Activated T-helper 9 cell treated with anti-CD3 and anti-CD28 coated beads, Interleukin-2, amount 50 U/mL, for 16 hours (primary cell): ENCODE measurements around the gene PIGK.
"Not testable (repeated sequence)": the region's sequence is repeated elsewhere in the genome, so short reads cannot be mapped to it uniquely, and the experiment has no call there.

Source experiments
- DNase-seq: peaks from one replicate; pipeline ENCODE4 v3.0.0-alpha.2; 2020; ENCODE audit warnings: low read depth

The PIGK gene

GRCh38 chr1:77193951-77194350 is 25.3 kb downstream of the PIGK start:
- DNase-seq: no peak

DNA sequence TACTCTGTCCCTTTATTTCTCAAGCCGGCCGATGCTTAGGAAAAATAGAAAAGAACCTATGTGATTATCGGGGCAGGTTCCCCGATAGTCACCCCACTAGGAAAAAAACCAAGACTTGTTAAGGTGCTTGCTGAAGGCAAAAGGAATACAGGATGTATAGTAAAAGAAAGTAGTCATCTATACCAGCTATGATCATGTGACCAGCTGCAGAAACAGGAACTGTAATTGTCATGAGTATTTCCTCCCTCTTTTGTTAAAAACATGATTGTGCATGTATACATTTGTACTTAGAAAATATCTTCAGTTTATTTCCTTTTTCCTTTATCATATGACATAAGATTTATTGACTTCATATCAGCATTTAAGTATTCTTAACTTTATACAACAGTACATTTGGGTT is 30.5 kb downstream of the PIGK start:
- no peak for DNase-seq

GRCh38 chr1:77186907-77187306 is 32.3 kb downstream of the PIGK start:
- not testable (repeated sequence) for DNase-seq

- no peak for DNase-seq
These were observed 37.1 kb downstream of the PIGK start for GRCh38 chr1:77182083-77182482.

DNA sequence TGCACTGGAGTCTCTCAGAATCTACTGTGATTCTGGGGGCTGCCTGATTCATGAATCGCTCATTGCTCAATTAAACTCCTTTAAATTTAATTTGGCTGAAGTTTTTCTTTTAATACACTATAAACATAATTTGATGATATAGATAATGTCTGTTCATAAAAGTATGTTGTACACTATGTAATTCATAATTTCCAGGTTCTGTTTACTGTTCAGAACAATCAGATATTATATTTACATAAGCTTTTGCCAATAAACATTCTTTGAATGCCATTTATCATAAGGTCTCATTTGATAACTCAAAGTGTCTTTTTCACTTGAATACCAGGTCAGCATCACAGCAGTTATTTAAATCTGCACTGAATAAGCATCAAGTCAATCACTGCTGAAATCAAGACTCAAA is 39.6 kb downstream of the PIGK start:
- DNase-seq: no peak

DNA sequence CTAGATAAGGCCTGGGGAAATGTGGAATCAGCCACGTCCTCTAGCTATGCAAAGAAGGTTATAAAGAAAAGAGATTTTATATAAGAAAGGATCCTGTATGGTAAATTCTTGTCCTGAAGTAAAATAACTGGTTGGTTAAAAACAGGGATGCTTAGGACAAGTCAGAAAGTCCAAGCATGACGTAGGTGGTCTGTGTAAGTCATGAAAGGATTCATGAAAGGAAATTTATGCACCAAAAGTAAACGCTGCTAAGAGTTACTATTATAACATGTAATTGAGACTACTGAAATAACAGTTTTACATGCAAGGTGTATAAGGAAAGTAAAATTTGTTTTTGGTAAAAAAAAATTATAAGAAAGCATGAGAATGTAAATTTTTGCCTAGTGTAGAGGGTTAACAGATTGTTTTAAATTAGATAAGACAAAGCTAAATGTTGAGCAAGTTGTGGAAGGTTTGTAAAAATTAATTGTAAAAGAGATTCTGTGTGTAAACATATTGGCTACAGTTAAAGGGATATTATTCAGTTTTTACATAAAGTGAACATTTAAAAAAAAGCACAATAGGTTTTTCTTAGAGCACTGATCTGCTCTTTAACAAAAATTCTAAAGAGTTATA is 43.9 kb downstream of the PIGK start:
- DNase-seq: no peak

DNA sequence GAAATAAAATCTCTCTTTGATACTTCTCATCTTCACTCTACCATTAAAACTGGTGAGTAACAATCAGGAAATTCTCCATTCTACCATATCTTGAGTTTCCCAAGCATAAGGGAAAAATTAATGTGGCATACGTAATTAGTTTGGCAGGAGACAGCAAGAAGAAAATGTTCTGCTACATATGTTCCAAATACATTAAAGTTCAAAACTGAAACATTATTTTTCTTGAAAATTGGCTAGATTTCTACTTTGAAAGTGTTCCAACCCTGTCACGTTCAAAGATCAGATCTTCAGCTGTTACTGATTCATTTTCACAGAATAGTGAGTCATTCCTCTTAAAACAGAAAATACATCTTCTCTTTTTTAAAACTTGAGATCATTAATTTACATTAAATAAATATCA is 48.5 kb downstream of the PIGK start:
- no peak for DNase-seq

DNA sequence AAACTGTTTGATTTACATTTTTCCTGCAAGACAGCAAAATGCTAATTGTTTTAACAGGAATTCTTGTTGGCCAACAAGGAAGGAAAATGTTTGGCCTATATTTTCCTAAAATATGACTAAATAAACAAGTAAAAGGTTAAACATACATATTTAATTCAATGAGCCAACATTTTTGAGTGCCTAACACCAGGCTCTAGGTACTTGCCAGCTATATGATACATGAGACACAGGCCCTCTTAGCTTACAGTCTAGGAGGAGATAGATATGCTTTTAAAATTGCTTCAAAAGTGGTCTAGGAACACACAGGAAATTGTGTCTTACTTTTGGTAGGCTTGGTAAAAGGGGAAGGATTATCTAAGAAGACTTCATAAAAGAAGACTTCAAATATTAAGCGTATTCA is 50.9 kb downstream of the PIGK start:
- no peak for DNase-seq

DNA sequence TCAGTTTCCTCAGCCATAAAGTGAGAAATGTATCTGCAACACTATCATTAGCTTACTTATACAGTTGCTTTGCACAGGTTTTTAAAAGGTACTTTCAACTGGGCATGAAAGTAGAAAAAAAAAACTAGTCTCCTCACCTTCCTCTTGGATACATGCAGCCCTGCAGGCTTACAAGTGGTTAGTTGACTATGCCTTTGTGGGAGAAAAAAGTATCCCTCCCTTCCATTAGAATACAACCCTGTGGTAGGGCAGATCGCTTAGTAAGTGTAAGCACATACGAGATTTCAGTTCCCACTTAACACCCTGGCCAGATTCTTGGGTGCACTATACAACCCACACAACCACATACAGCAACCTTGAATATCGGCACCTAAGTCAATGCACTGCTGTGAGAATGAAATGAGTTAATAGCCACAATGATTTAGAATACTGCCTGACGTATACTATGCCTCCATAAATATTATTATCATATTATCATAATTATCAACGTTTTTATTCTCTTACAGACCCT is 54.7 kb downstream of the PIGK start:
- no peak for DNase-seq

- DNase-seq: not testable (repeated sequence)
These were observed 59.5 kb downstream of the PIGK start for GRCh38 chr1:77159706-77160105.

- DNase-seq: no peak
These were observed 63.0 kb downstream of the PIGK start for GRCh38 chr1:77156214-77156613.

GRCh38 chr1:77146270-77146669 is 73.0 kb downstream of the PIGK start:
- no peak for DNase-seq

DNA sequence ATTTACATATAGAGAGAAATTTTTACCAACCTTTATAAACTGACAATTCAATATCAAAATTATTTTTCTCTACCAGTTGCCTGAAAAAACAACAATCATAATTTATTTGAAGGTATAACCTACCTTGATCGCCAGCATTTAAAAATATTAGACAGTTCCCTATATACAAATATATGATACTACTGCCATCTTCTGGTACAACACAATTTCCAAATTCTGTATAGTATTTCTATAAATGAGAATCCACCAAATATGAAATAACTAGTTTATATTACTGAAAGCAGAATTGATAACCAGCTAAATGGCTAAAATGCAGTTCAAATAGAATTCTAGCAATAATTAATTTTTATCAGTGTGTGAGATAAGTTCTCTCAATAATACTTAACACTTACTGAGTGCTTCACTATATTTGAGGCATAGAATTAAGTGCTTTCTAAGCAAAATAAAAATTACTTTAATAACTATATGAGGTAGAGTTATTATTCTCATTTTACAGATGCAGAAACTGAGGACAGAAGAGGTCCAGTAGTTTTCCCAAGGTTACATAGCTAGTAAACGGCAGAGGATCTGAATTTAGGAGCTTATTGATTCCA is 75.6 kb downstream of the PIGK start:
- DNase-seq: no peak

- no peak for DNase-seq
These were observed 79.8 kb downstream of the PIGK start for GRCh38 chr1:77139389-77139788.

DNA sequence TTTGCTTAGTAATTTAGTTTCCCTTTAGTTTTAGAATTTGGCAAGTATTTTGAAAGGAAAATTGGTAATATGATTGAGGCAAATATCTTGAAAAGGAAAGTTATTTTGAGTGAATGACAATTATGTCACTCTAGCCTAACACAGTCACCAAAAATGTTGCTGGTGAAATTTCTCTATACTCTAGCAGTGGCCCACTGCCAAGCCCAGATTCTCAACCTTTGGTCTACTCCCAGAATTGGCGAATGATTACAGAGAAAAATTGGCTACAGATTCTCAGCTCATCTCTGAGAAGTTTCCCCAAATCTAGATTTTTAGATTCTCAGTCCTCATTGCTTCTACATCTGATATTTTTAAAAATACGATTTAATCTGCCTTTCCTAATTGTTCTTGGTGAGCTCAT is 84.9 kb downstream of the PIGK start:
- DNase-seq: no peak

DNA sequence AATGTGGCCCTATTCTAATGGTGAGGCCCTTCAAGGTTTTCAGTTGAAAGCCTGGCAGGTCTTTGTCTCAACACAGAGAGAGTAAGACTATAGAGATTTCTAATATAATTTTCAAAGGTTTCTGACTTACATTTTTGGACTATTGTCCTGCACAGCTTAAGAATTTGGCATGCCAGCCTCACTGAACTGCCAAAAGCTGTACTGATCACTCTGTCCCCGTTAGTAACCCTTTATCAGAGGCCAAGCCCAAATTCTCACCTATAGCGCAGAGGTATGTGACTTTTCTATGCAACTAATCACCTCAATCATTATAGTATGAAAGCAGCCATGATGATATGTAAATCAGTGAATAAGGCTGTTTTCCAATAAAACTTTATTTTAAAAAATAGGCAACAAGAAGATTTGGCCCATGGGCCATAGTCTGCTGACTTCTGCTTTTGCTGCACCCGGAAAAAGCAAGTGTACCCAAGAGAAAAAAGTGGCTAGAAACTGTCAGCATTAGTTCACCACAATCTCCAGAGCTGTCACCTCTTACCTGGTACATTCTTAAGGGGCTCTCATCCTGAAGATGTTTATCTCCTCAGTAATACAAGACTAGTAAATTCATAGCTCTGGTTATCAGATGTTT is 85.4 kb downstream of the PIGK start:
- no peak for DNase-seq

DNA sequence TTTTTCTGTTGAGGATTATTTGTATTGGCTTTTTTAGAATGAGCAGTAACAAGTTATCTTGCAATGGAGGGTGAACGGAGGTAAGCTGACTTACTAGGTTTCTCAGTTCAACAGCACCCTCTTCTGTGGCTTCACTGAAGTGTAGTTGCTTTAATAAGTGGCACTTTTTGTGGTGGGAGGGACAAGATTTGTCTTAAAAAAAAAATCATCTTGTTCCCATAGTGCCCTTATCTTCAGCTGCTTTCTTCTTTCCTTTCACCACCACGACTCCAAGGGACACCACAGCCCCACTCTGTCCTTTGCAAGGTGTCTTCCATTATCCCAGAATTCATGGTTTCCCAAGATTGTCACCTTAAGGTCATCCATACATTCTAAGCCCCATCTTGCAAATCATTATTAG is 92.9 kb downstream of the PIGK start:
- DNase-seq: no peak

GRCh38 chr1:77121503-77121902 is 97.7 kb downstream of the PIGK start:
- DNase-seq: no peak

- DNase-seq: no peak
These were observed 98.3 kb downstream of the PIGK start for GRCh38 chr1:77120950-77121349.

GRCh38 chr1:77118712-77119111 is 100.5 kb downstream of the PIGK start:
- DNase-seq: no peak

- no peak for DNase-seq
These were observed 114.6 kb downstream of the PIGK start for GRCh38 chr1:77104672-77105071.

DNA sequence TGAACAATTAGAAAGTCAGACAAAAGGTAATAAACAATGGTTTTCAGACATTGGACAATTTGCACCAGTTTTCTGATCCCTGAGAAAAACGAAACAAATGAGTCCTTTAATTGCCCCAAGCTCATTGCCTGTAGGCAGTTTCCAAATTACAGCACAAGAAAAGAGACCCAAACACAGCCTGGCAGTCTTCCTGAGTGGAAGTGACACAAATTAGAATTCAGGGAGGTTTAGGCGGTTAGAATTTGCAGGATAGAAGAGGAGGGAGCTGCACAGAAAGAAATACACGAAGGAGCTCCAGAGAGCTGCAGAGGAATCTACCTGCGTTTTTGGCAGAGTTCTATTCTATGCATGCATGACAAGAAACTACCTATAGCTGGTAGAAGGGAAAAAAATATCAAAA is 115.7 kb downstream of the PIGK start:
- DNase-seq: no peak

- DNase-seq: no peak
These were observed 118.4 kb downstream of the PIGK start for GRCh38 chr1:77100875-77101274.
